Brain pericyte (primary cell): Measurements from ENCODE around the gene IRF9.

Experiments used
- DNase-seq: peaks from one replicate; pipeline ENCODE4 v3.0.0-alpha.2; 2012; ENCODE audit warnings: low read depth, low spot score

IRF9 gene

DNA sequence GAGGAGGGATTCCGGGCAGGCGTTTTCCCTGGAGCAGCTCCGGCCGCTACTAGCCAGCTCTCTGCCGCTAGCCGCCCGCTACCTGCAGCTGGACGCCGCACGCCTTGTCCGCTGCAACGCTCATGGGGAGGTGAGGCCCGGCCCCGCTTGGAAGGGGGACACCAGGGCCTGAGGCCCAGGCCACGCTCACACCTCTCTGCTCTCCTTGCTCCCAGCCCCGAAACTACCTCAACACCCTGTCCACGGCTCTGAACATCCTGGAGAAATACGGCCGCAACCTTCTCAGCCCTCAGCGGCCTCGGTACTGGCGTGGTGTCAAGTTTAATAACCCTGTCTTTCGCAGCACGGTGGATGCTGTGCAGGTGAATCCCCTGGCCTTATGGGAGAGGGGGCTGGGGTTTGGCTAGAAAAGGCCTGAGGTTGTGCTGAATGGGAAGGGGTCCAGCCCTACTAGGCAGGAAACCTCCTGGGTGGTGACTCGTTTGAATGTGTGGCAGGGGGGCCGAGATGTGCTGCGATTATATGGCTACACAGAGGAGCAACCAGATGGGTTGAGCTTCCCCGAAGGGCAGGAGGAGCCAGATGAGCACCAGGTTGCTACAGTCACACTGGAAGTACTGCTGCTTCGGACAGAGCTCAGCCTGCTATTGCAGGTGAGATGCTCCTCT lies 13.2 kb upstream of the IRF9 start:
- no peak for DNase-seq

GRCh38 chr14:24149302-24149969 lies 11.6 kb upstream of the IRF9 start:
- DNase-seq, result no peak

GRCh38 chr14:24150061-24150460 lies 11.0 kb upstream of the IRF9 start:
- DNase-seq, result no peak

DNA sequence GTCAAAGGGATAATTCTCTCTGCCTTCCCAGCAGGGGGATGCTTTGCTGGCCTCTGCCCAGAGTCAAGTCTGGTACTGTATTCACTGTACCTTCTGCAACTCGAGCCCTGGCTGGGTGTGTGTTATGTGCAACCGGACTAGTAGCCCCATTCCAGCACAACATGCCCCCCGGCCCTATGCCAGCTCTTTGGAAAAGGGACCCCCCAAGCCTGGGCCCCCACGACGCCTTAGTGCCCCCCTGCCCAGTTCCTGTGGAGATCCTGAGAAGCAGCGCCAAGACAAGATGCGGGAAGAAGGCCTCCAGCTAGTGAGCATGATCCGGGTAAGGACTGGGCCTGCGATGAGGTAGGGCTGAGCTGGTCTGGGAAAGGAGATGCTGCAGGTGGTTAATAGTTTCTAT lies 10.5 kb upstream of the IRF9 start:
- DNase-seq, result no peak

GRCh38 chr14:24150993-24151392 lies 10.1 kb upstream of the IRF9 start:
- DNase-seq, result no peak

GRCh38 chr14:24151404-24152080 lies 9.5 kb upstream of the IRF9 start:
- no peak for DNase-seq

DNA sequence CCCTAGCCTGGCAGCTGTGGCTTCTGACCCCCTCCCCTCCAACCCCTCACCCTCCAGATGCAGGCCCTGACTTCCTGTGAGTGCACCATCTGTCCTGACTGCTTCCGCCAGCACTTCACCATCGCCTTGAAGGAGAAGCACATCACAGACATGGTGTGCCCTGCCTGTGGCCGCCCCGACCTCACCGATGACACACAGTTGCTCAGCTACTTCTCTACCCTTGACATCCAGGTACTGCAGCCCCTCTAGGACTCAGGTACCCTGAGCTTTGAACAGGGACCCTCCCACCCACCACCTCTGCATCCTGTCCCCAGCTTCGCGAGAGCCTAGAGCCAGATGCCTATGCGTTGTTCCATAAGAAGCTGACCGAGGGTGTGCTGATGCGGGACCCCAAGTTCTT lies 6.0 kb upstream of the IRF9 start:
- DNase-seq, result no peak

GRCh38 chr14:24156840-24157239 lies 4.2 kb upstream of the IRF9 start:
- no peak for DNase-seq

DNA sequence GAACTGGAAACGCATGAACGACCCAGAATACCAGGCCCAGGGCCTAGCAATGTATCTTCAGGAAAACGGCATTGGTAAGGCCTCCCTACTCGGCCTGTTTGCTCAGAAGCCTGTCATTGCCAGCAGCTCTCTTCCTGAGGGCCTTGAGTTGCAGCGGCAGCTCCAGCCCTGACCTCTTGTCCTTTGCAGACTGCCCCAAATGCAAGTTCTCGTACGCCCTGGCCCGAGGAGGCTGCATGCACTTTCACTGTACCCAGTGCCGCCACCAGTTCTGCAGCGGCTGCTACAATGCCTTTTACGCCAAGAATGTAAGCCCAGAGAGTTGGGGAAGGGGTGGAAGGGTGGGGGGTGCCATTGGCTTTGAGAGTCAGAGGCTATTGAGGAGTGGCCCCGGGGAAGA lies 3.7 kb upstream of the IRF9 start:
- no peak for DNase-seq

DNA sequence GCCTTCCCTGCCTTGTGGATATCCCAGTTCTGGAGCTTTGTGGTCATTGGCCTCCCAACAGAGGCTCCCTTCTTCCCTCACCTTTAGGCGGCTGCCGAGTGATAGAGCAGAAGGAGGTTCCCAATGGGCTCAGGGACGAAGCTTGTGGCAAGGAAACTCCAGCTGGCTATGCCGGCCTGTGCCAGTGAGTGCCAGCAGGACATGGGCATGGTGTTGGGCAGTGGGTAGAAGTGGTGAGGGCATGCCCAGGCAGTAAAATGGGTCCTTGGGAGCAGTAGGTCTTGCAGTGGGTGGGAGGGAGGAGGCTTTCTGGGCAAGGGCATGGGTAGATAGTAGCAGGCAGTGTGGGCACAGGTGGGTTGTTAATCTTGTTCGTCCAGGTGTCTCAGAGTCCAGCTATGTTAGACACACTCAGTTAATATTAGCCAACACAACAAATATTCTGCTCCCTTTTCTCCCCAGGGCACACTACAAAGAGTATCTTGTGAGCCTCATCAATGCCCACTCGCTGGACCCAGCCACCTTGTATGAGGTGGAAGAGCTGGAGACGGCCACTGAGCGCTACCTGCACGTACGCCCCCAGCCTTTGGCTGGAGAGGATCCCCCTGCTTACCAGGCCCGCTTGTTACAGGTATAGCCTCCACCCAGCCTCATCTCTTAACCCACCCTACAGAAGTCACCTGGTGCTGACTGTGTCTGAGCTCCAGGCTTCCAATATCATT lies 1.1 kb upstream of the IRF9 start:
- no peak for DNase-seq

GRCh38 chr14:24160499-24160849 lies 591 bp upstream of the IRF9 start:
- no peak for DNase-seq

GRCh38 chr14:24162093-24162492 lies 1.0 kb downstream of the IRF9 start:
- DNase-seq, result no peak

DNA sequence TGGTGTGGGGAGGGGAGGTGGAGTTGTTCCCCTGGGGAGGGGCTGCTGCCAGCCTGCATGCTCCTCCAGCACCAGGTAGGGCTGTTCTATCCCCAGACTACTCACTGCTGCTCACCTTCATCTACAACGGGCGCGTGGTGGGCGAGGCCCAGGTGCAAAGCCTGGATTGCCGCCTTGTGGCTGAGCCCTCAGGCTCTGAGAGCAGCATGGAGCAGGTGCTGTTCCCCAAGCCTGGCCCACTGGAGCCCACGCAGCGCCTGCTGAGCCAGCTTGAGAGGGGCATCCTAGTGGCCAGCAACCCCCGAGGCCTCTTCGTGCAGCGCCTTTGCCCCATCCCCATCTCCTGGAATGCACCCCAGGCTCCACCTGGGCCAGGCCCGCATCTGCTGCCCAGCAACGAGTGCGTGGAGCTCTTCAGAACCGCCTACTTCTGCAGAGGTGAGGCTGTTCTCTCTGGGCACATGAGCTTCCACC lies 3.5 kb downstream of the IRF9 start:
- no peak for DNase-seq

GRCh38 chr14:24165785-24166184 lies 4.7 kb downstream of the IRF9 start:
- no peak for DNase-seq

DNA sequence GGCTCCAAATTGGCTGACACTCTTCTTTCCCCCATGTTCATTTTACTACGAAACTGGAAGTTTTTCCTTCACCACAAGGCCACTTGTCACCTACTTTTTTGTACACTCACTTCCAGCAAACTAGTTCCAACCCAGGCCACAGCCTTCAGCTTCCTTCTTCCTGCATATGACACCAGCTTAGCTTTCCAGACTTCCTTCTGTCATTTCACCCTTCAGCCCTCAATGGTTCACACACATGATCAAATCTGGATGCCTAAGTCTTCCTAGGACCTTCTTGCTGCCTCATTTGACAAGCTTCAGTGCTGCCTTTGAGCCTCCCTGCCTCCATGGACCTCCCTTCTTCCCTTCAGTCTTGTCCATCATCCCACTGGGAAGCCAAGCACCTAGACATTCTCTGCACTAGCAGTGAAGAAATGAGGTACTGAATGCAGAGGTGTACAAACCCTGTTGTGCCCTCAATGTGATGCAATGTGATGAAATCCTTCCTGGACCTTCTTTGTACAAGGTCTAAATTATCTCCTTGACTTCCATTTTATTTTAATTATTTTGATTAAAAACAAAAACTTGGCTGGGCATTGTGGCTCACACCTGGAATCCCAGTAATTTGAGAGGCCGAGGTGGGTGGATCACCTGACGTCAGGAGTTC lies 6.5 kb downstream of the IRF9 start:
- no peak for DNase-seq

GRCh38 chr14:24171422-24172260 lies 10.6 kb downstream of the IRF9 start, which contains the start of gene REC8:
REC8 (plus strand) TSS chr14:24172080; CDS start chr14:24172553, 473 bp downstream.
- DNase-seq, result peak; percentile 61

GRCh38 chr14:24172261-24172860 lies 11.3 kb downstream of the IRF9 start:
- no peak for DNase-seq

- DNase-seq, result no peak
These were observed 11.8 kb downstream of the IRF9 start for GRCh38 chr14:24172871-24173281.

- no peak for DNase-seq
These were observed 15.5 kb downstream of the IRF9 start for GRCh38 chr14:24176599-24176998.
